Ovary (tissue), 9 donors: ENCODE data around the gene MAP2K5. TPM values are rescaled to one million over a fixed set of nuclear protein-coding genes. Genes with fewer than 3 reads are reported as not detected.

Source experiments
- DNase-seq, 5 donors: peaks; one replicate each; pipeline ENCODE4 v3.0.0-alpha.2; 2019 to 2020
- H3K27ac ChIP-seq, 2 donors: fragments of 200-600 bp; one replicate each; pipeline versions ENCODE4 v1.5.1 to v1.8.0; 2019 to 2022
- H3K27me3 ChIP-seq: fragments of 200-600 bp; one replicate; pipeline ENCODE4 v1.8.0; 2022
- H3K36me3 ChIP-seq: fragments of 200-600 bp; sonication (generic); one replicate; pipeline ENCODE4 v1.5.1; 2019
- H3K4me1 ChIP-seq: one replicate; pipeline ENCODE4 v1.8.1; 2013; ENCODE audit warnings: mild to moderate bottlenecking, moderate library complexity; ENCODE audit not compliant: insufficient read depth
- H3K4me3 ChIP-seq: fragments of 200-600 bp; sonication (generic); one replicate; pipeline ENCODE4 v1.5.1; 2017
- H3K9me3 ChIP-seq, 2 donors: fragments of 200-600 bp in 1 of 2; sonication (generic) in 1 of 2; one replicate each; pipeline versions ENCODE4 v1.5.1 to v1.8.1; 2013 to 2019; ENCODE audit warnings: mild to moderate bottlenecking in 1 of 2, moderate library complexity in 1 of 2
- CTCF ChIP-seq, 3 donors: fragments of 450-650 bp in 2 of 3; fragments of 200-600 bp in 1 of 3; IDR thresholded peaks; one replicate each; pipeline versions ENCODE4 v1.5.1 to v1.8.0; 2016 to 2022; ENCODE audit warnings: antibody characterized with exemption in 3 of 3, mild to moderate bottlenecking in 1 of 3
- EP300 ChIP-seq: sonication (generic); formaldehyde crosslinking; IDR thresholded peaks from one replicate; pipeline ENCODE4 v1.6.1; 2017; ENCODE audit warnings: antibody characterized with exemption
- POLR2A ChIP-seq: fragments of 450-650 bp; IDR thresholded peaks from one replicate; pipeline ENCODE4 v1.6.1; 2017; ENCODE audit warnings: antibody characterized with exemption, mild to moderate bottlenecking, moderate library complexity
- WGBS, 3 donors: extraction: QIAGEN DNeasy Blood & Tissue Kit in 1 of 3; methylation state at CpG; one replicate each; pipeline versions ENCODE4 v1.1.5 to v1.1.7; 2013 to 2017; 5-methylcytosine and 5-hydroxymethylcytosine counted together
- intact Hi-C, 4 donors: fragments of 100-400 bp; cut with DNase I; formaldehyde crosslinking; loops; one replicate each; pipeline versions ENCODE4 v1.11.0 to v1.15.1; 2022 to 2023
- polyA plus RNA-seq, 2 donors: library from polyadenylated mRNA; stranded (reverse); fragments of 200-250 nt in 1 of 2; fragments of 350-450 nt in 1 of 2; fragmentation: Illumina TruSeq in 1 of 2; extraction: RNeasy Lipid Tissue Mini Kit (QIAGEN cat#74804) in 1 of 2; gene quantifications; one replicate each; pipeline ENCODE4 v1.2.3, GENCODE V29; 2013 to 2014
- total RNA-seq, 7 donors: library from RNA; depleted of rRNA in 2 of 7; stranded (reverse); fragments of >200 nt in 2 of 7; fragmentation: NEBNext Ultra II Directional in 3 of 7; extraction: Animal tissue kit (Norgen Biotek cat#: 25700) in 3 of 7; gene quantifications; one replicate each; pipeline versions ENCODE4 v1.1.0 to v1.2.4, GENCODE V29; 2016 to 2023
- donor health status: DM: no; HTN: no; CAD: no; lungs with moderate emphysema.
- donor health status: DM: no; HTN: no; CAD: no.
- donor health status: Bipolar disorder and iron deficiency.
- donor health status: DM: yes; HTN: yes; CAD: no.
- donor health status: DM: no; HTN: no; CAD: no.
- donor health status: DM: yes; HTN: yes; CAD: no.

Gene MAP2K5
- total and polyA plus RNA-seq, 9 donors = 4.0 to 39.8 (median 23.2) TPM

GRCh38 chr15:67781061-67781460 is 238.6 kb downstream of the MAP2K5 start:
- intact Hi-C loops = no loop called here

DNA sequence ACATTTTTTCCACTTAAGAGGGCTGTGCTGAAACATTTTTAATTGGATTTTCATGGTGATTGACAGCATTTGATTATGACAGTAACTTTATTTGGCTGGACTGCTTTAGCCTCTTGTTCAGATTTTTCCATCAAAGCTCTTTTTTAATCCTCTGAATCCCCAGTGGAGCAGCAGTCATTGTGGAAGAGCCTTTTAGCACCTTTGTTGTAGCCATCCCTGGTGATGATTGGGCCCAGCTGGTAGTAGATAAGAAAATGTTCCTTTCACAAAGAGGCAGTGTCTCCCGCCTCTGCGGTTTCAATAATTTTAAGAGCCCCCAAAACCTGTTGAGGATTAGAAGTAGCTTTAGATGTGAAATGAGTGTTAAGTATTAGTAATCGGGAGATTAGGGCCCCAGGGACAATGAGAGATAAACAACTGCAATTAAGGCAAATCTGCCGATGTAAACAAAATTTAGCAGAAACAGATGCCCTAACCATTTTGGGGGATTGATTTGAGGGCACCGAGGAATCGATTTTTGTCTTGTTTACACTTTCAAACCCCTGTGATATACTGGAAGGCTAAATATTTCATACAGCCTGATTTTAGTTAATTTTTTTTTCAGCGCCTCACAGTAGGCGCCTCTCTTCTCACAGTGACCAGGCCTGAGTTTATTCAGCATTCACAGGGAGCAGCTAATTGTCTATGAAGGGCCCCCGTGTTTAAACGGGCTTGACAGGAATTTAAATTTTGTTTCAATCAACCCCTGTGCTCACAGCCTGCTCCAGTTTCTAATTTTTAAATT is 239.6 kb downstream of the MAP2K5 start:
- no peak overlapping the region for H3K4me3 ChIP-seq
- DNase-seq = no peak
- H3K36me3 ChIP-seq = no peaks in the 10 kb centered on the region
- no peak for TF ChIP-seq POLR2A
- TF ChIP-seq EP300 = no peak
- TF ChIP-seq CTCF (IDR thresholded peaks at IDR 0.05) = no peak
- intact Hi-C loops = no loop called here
- H3K27me3 ChIP-seq = no peaks in the 10 kb centered on the region
- no peaks in the 10 kb centered on the region for H3K9me3 ChIP-seq
- H3K27ac ChIP-seq = no peak overlapping the region
- no peaks in the 10 kb centered on the region for H3K4me1 ChIP-seq
- WGBS, 3 donors = 71 to 80% (median 76%) methylated on average over 10 of the region's 10 CpGs

More at GRCh38 chr15:67781061-67781460, 238.6 kb downstream of the MAP2K5 start:
- WGBS, 3 donors = 92 to 96% (median 94%) methylated on average over 3 of the region's 3 CpGs
- Histone ChIP-seq H3K4me3 (no peak overlapping the region), H3K9me3 (no peaks in the 10 kb centered on the region), H3K27ac (no peak overlapping the region), H3K4me1 (no peaks in the 10 kb centered on the region), H3K36me3 (no peaks in the 10 kb centered on the region), H3K27me3 (no peaks in the 10 kb centered on the region)
- DNase-seq = no peak
- TF ChIP-seq CTCF (IDR thresholded peaks at IDR 0.05) (no peak), POLR2A (no peak), EP300 (no peak)

- intact Hi-C loops = no loop called here
- no peak for DNase-seq
- WGBS, 3 donors = 67 to 72% (median 68%) methylated on average over 7 of the region's 7 CpGs
These were observed 240.1 kb downstream of the MAP2K5 start for GRCh38 chr15:67782691-67782991.

GRCh38 chr15:67783303-67783702 is 240.8 kb downstream of the MAP2K5 start:
- H3K4me1 ChIP-seq = no peaks in the 10 kb centered on the region
- intact Hi-C loops = no loop called here
- no peaks in the 10 kb centered on the region for H3K36me3 ChIP-seq
- no peak for DNase-seq
- no peaks in the 10 kb centered on the region for H3K9me3 ChIP-seq
- TF ChIP-seq CTCF (IDR thresholded peaks at IDR 0.05) = no peak
- no peak overlapping the region for H3K4me3 ChIP-seq
- 90 to 96% (median 93%) methylated on average over 7 of the region's 7 CpGs for whole genome bisulfite sequencing, 3 donors
- H3K27ac ChIP-seq = no peak overlapping the region
- no peaks in the 10 kb centered on the region for H3K27me3 ChIP-seq

More at GRCh38 chr15:67782691-67782991, 240.1 kb downstream of the MAP2K5 start:
- no peak for TF ChIP-seq CTCF (IDR thresholded peaks at IDR 0.05)
- TF ChIP-seq EP300 = no peak
- H3K9me3 ChIP-seq = no peaks in the 10 kb centered on the region
- no peaks in the 10 kb centered on the region for H3K4me1 ChIP-seq
- no peak overlapping the region for H3K4me3 ChIP-seq
- H3K36me3 ChIP-seq = no peaks in the 10 kb centered on the region
- no peak overlapping the region for H3K27ac ChIP-seq
- no peaks in the 10 kb centered on the region for H3K27me3 ChIP-seq
